Measurements from ENCODE around the gene SRD5A1. TPM values are rescaled to one million over a fixed set of nuclear protein-coding genes. Genes with fewer than 3 reads are reported as not detected.
A peak's percentile ranks its signal among the peaks of the same experiment; 100 is the strongest.

SRD5A1 gene
- total RNA-seq, 1 donor from 2014 or later = 14.0 TPM

- peaks cover 20% of the 10 kb centered on the region for H3K4me1 Mint-ChIP-seq (ENCODE audit: low read depth)
- intact Hi-C loops (cut with micrococcal nuclease) = no loop called here
- no peaks in the 10 kb centered on the region for H3K9me3 Mint-ChIP-seq
- H3K4me3 Mint-ChIP-seq = no peak overlapping the region
- no peak overlapping the region for H3K27ac Mint-ChIP-seq
- no peaks in the 10 kb centered on the region for H3K27me3 Mint-ChIP-seq (ENCODE audit: insufficient read depth)
- peaks cover 53% of the 10 kb centered on the region for H3K36me3 Mint-ChIP-seq (ENCODE audit: low read depth)
- no peak for DNase-seq (ENCODE audit: low spot score)
These were observed 21.6 kb upstream of the SRD5A1 start for GRCh38 chr5:6611334-6612256.

- no peak for DNase-seq (ENCODE audit: low spot score)
- Mint-ChIP-seq H3K4me3 (no peak overlapping the region), H3K4me1 (ENCODE audit: low read depth) (peaks cover 21% of the 10 kb centered on the region), H3K27ac (peak overlapping the region; percentile 19), H3K27me3 (ENCODE audit: insufficient read depth) (no peaks in the 10 kb centered on the region), H3K9me3 (no peaks in the 10 kb centered on the region), H3K36me3 (ENCODE audit: low read depth) (peaks cover 51% of the 10 kb centered on the region)
- intact Hi-C loops (cut with micrococcal nuclease) = loop anchor here (5.0 kb wide), 1 partner anchor 238 kb away; the partner anchor contains the start of gene MED10
These were observed 18.0 kb upstream of the SRD5A1 start for GRCh38 chr5:6615034-6615815.

- Mint-ChIP-seq H3K36me3 (ENCODE audit: low read depth) (peaks cover 54% of the 10 kb centered on the region), H3K4me1 (ENCODE audit: low read depth) (peaks cover 21% of the 10 kb centered on the region), H3K9me3 (no peaks in the 10 kb centered on the region), H3K27ac (no peak overlapping the region), H3K27me3 (ENCODE audit: insufficient read depth) (no peaks in the 10 kb centered on the region), H3K4me3 (no peak overlapping the region)
- intact Hi-C loops (cut with micrococcal nuclease) = loop anchor here (2.0 to 5.0 kb wide), 2 partner anchors 14 to 239 kb away; partner anchors contain the start of gene MED10
- DNase-seq (ENCODE audit: low spot score) = no peak
These were observed 16.6 kb upstream of the SRD5A1 start for GRCh38 chr5:6616632-6617031.

- no peak for DNase-seq (ENCODE audit: low spot score)
- H3K36me3 Mint-ChIP-seq (ENCODE audit: low read depth) = peaks cover 71% of the 10 kb centered on the region
- peaks cover 27% of the 10 kb centered on the region for H3K9me3 Mint-ChIP-seq
- H3K27me3 Mint-ChIP-seq (ENCODE audit: insufficient read depth) = no peaks in the 10 kb centered on the region
- H3K4me1 Mint-ChIP-seq (ENCODE audit: low read depth) = peaks cover 13% of the 10 kb centered on the region
- no peak overlapping the region for H3K4me3 Mint-ChIP-seq
- H3K27ac Mint-ChIP-seq = no peak overlapping the region
- intact Hi-C loops (cut with micrococcal nuclease) = no loop called here
These were observed 10.0 kb upstream of the SRD5A1 start for GRCh38 chr5:6623228-6623627.

GRCh38 chr5:6623941-6624340, 9.3 kb upstream of the SRD5A1 start:
- H3K27me3 Mint-ChIP-seq (ENCODE audit: insufficient read depth) = no peaks in the 10 kb centered on the region
- H3K9me3 Mint-ChIP-seq = peaks cover 27% of the 10 kb centered on the region
- intact Hi-C loops (cut with micrococcal nuclease) = no loop called here
- H3K4me1 Mint-ChIP-seq (ENCODE audit: low read depth) = peaks cover 14% of the 10 kb centered on the region
- H3K27ac Mint-ChIP-seq = no peak overlapping the region
- DNase-seq (ENCODE audit: low spot score) = no peak
- peaks cover 70% of the 10 kb centered on the region for H3K36me3 Mint-ChIP-seq (ENCODE audit: low read depth)
- no peak overlapping the region for H3K4me3 Mint-ChIP-seq

- Mint-ChIP-seq H3K4me3 (no peak overlapping the region), H3K27me3 (ENCODE audit: insufficient read depth) (no peaks in the 10 kb centered on the region), H3K27ac (no peak overlapping the region), H3K4me1 (ENCODE audit: low read depth) (peaks cover 39% of the 10 kb centered on the region), H3K36me3 (ENCODE audit: low read depth) (peaks cover 78% of the 10 kb centered on the region), H3K9me3 (peaks cover 27% of the 10 kb centered on the region)
- DNase-seq (ENCODE audit: low spot score) = no peak
- intact Hi-C loops (cut with micrococcal nuclease) = no loop called here
These were observed 6.7 kb upstream of the SRD5A1 start for GRCh38 chr5:6626508-6626907.

GRCh38 chr5:6631441-6631840, 1.8 kb upstream of the SRD5A1 start:
- no peak for DNase-seq (ENCODE audit: low spot score)
- Mint-ChIP-seq H3K36me3 (ENCODE audit: low read depth) (peaks cover 45% of the 10 kb centered on the region), H3K4me3 (peak overlapping the region; percentile 98), H3K27ac (peak overlapping the region; percentile 44), H3K9me3 (no peaks in the 10 kb centered on the region), H3K27me3 (ENCODE audit: insufficient read depth) (no peaks in the 10 kb centered on the region), H3K4me1 (ENCODE audit: low read depth) (peaks cover 55% of the 10 kb centered on the region)
- intact Hi-C loops (cut with micrococcal nuclease) = loop anchor here (5.0 kb wide), 3 partner anchors 134 to 1236 kb away; partner anchors contain the start of genes FASTKD3 and MTRR

GRCh38 chr5:6632324-6632887, 834 bp upstream of the SRD5A1 start:
- Mint-ChIP-seq H3K4me3 (peak overlapping the region; percentile 98), H3K27me3 (ENCODE audit: insufficient read depth) (no peaks in the 10 kb centered on the region), H3K36me3 (ENCODE audit: low read depth) (peaks cover 40% of the 10 kb centered on the region), H3K4me1 (ENCODE audit: low read depth) (peaks cover 57% of the 10 kb centered on the region), H3K27ac (peak overlapping the region; percentile 97), H3K9me3 (no peaks in the 10 kb centered on the region)
- intact Hi-C loops (cut with micrococcal nuclease) = loop anchor here (2.0 to 5.0 kb wide), 4 partner anchors 135 to 1235 kb away; partner anchors contain the start of genes FASTKD3 and MTRR
- no peak for DNase-seq (ENCODE audit: low spot score)

GRCh38 chr5:6633469-6634245, 417 bp downstream of the SRD5A1 start:
- Mint-ChIP-seq H3K9me3 (no peaks in the 10 kb centered on the region), H3K27me3 (ENCODE audit: insufficient read depth) (no peaks in the 10 kb centered on the region), H3K27ac (peak overlapping the region; percentile 88), H3K4me1 (ENCODE audit: low read depth) (peaks cover 57% of the 10 kb centered on the region), H3K36me3 (ENCODE audit: low read depth) (peaks cover 32% of the 10 kb centered on the region), H3K4me3 (peak overlapping the region; percentile 98)
- intact Hi-C loops (cut with micrococcal nuclease) = loop anchor here (1.0 to 5.0 kb wide), 8 partner anchors 80 to 1234 kb away; partner anchors contain the start of genes FASTKD3, ICE1, MED10 and MTRR
- DNase-seq (ENCODE audit: low spot score) = no peak

- no peaks in the 10 kb centered on the region for H3K9me3 Mint-ChIP-seq
- peaks cover 53% of the 10 kb centered on the region for H3K4me1 Mint-ChIP-seq (ENCODE audit: low read depth)
- intact Hi-C loops (cut with micrococcal nuclease) = loop anchor here (5.0 kb wide), 3 partner anchors 137 to 1233 kb away; partner anchors contain the start of genes FASTKD3 and MTRR
- peaks cover 31% of the 10 kb centered on the region for H3K36me3 Mint-ChIP-seq (ENCODE audit: low read depth)
- no peak for DNase-seq (ENCODE audit: low spot score)
- H3K4me3 Mint-ChIP-seq = peak overlapping the region; percentile 98
- peak overlapping the region; percentile 88 for H3K27ac Mint-ChIP-seq
- no peaks in the 10 kb centered on the region for H3K27me3 Mint-ChIP-seq (ENCODE audit: insufficient read depth)
These were observed 1.1 kb downstream of the SRD5A1 start for GRCh38 chr5:6634306-6634705.

GRCh38 chr5:6634788-6635430, 1.7 kb downstream of the SRD5A1 start:
- H3K4me3 Mint-ChIP-seq = peak overlapping the region; percentile 98
- no peak overlapping the region for H3K27ac Mint-ChIP-seq
- intact Hi-C loops (cut with micrococcal nuclease) = loop anchor here (5.0 kb wide), 3 partner anchors 138 to 1232 kb away; partner anchors contain the start of genes FASTKD3 and MTRR
- DNase-seq (ENCODE audit: low spot score) = no peak
- H3K9me3 Mint-ChIP-seq = no peaks in the 10 kb centered on the region
- H3K36me3 Mint-ChIP-seq (ENCODE audit: low read depth) = peaks cover 25% of the 10 kb centered on the region
- peaks cover 46% of the 10 kb centered on the region for H3K4me1 Mint-ChIP-seq (ENCODE audit: low read depth)
- no peaks in the 10 kb centered on the region for H3K27me3 Mint-ChIP-seq (ENCODE audit: insufficient read depth)
